GM06990 (cell line): ENCODE measurements around the gene SYCP2.
"Not testable (repeated sequence)": the region's sequence is repeated elsewhere in the genome, so short reads cannot be mapped to it uniquely, and the experiment has no call there.

Experiments used
- DNase-seq: peaks from one replicate; pipeline ENCODE4 v3.0.0-alpha.2; 2011; ENCODE audit not compliant: insufficient read length; ENCODE audit errors: extremely low read depth
- H3K27me3 ChIP-seq: replicated peaks from 2 replicates; pipeline ENCODE4 v1.6.0; 2011; ENCODE audit warnings: low read length; ENCODE audit not compliant: control insufficient read depth, insufficient read depth
- H3K36me3 ChIP-seq: 2 replicates; pipeline ENCODE4 v1.5.1; 2011; ENCODE audit warnings: low read length; ENCODE audit not compliant: control insufficient read depth, insufficient read depth
- H3K4me3 ChIP-seq: replicated peaks from 2 replicates; pipeline ENCODE4 v1.5.1; 2011; ENCODE audit warnings: low read depth, mild to moderate bottlenecking, control low read depth, low read length
- CTCF ChIP-seq: IDR thresholded peaks from 2 replicates; pipeline ENCODE4 v1.5.1; 2011; ENCODE audit warnings: low read length, control low read depth, mild to moderate bottlenecking, inconsistent platforms; ENCODE audit not compliant: insufficient read depth, poor library complexity, severe bottlenecking

Gene SYCP2

GRCh38 chr20:59857966-59858365 lies 75.5 kb downstream of the SYCP2 start:
- Histone ChIP-seq H3K4me3 (no peak overlapping the region), H3K36me3 (no peaks in the 10 kb centered on the region), H3K27me3 (no peaks in the 10 kb centered on the region)
- TF ChIP-seq CTCF, result no peak
- no peak for DNase-seq

GRCh38 chr20:59856941-59857340 lies 76.5 kb downstream of the SYCP2 start:
- not testable (repeated sequence) for H3K4me3 ChIP-seq, H3K36me3 ChIP-seq, DNase-seq, H3K27me3 ChIP-seq

- H3K27me3 ChIP-seq, H3K36me3 ChIP-seq, DNase-seq, H3K4me3 ChIP-seq: not testable (repeated sequence)
Measured at GRCh38 chr20:59856526-59856925, 76.9 kb downstream of the SYCP2 start.

GRCh38 chr20:59850018-59850641 lies 83.3 kb downstream of the SYCP2 start:
- peak; percentile 58 for TF ChIP-seq CTCF
- Histone ChIP-seq H3K4me3 (no peak overlapping the region), H3K27me3 (no peaks in the 10 kb centered on the region), H3K36me3 (no peaks in the 10 kb centered on the region)
- no peak for DNase-seq

GRCh38 chr20:59848182-59848581 lies 85.3 kb downstream of the SYCP2 start:
- Histone ChIP-seq H3K36me3 (no peaks in the 10 kb centered on the region), H3K27me3 (no peaks in the 10 kb centered on the region), H3K4me3 (no peak overlapping the region)
- no peak for DNase-seq
- TF ChIP-seq CTCF, result no peak

- TF ChIP-seq CTCF, result no peak
- no peak overlapping the region for H3K4me3 ChIP-seq
- H3K36me3 ChIP-seq, result no peaks in the 10 kb centered on the region
- no peaks in the 10 kb centered on the region for H3K27me3 ChIP-seq
- no peak for DNase-seq
Measured at GRCh38 chr20:59845472-59845871, 88.0 kb downstream of the SYCP2 start.

- H3K36me3 ChIP-seq, result no peaks in the 10 kb centered on the region
- TF ChIP-seq CTCF, result no peak
Measured at GRCh38 chr20:59839400-59839799, 94.0 kb downstream of the SYCP2 start.

More at GRCh38 chr20:59839400-59839799, 94.0 kb downstream of the SYCP2 start:
- Histone ChIP-seq H3K4me3 (no peak overlapping the region), H3K27me3 (no peaks in the 10 kb centered on the region)
- DNase-seq, result no peak
